Hepatocyte (in vitro differentiated cells): ENCODE results near the gene CWC15. TPM values are rescaled to one million over a fixed set of nuclear protein-coding genes. Genes with fewer than 3 reads are reported as not detected.

Source experiments
- DNase-seq: peaks from one replicate; pipeline ENCODE4 v3.0.0-alpha.2; 2016; ENCODE audit warnings: low spot score
- H2AFZ ChIP-seq: fragments of 200-600 bp; sonication (generic); 2 replicates; pipeline ENCODE4 v1.6.0; 2016; ENCODE audit warnings: antibody characterized with exemption, mild to moderate bottlenecking
- H3K27ac ChIP-seq: fragments of 200-600 bp; sonication (generic); 2 replicates; pipeline ENCODE4 v1.5.1; 2016; ENCODE audit warnings: mild to moderate bottlenecking
- H3K27me3 ChIP-seq: fragments of 200-600 bp; sonication (generic); 2 replicates; pipeline ENCODE4 v1.6.1; 2016
- H3K36me3 ChIP-seq: fragments of 200-600 bp; sonication (generic); replicated peaks from 2 replicates; pipeline ENCODE4 v1.5.1; 2016; ENCODE audit warnings: low read depth; ENCODE audit not compliant: insufficient read depth
- H3K4me1 ChIP-seq: fragments of 200-600 bp; sonication (generic); 2 replicates; pipeline ENCODE4 v1.5.1; 2016; ENCODE audit warnings: mild to moderate bottlenecking, moderate library complexity; ENCODE audit not compliant: insufficient read depth
- H3K4me2 ChIP-seq: fragments of 200-600 bp; sonication (generic); 2 replicates; pipeline ENCODE4 v1.6.0; 2016
- H3K4me3 ChIP-seq: fragments of 200-600 bp; sonication (generic); 2 replicates; pipeline ENCODE4 v1.5.1; 2016; ENCODE audit warnings: mild to moderate bottlenecking
- H3K79me2 ChIP-seq: fragments of 200-600 bp; sonication (generic); 2 replicates; pipeline ENCODE4 v1.6.0; 2017; ENCODE audit warnings: mild to moderate bottlenecking
- H3K9me2 ChIP-seq: fragments of 200-600 bp; sonication (generic); replicated peaks from 2 replicates; pipeline ENCODE4 v1.6.0; 2017; ENCODE audit warnings: mild to moderate bottlenecking; ENCODE audit not compliant: insufficient read depth
- H3K9me3 ChIP-seq: fragments of 200-600 bp; sonication (generic); 2 replicates; pipeline ENCODE4 v1.5.1; 2016; ENCODE audit warnings: low read depth, mild to moderate bottlenecking
- H4K20me1 ChIP-seq: fragments of 200-600 bp; sonication (generic); 2 replicates; pipeline ENCODE4 v1.6.0; 2016; ENCODE audit warnings: mild to moderate bottlenecking; ENCODE audit not compliant: insufficient read depth, poor library complexity, severe bottlenecking
- EZH2 ChIP-seq: fragments of 200-600 bp; sonication (generic); IDR thresholded peaks from 2 replicates; pipeline ENCODE4 v1.6.1; 2016; ENCODE audit warnings: antibody characterized with exemption, mild to moderate bottlenecking, borderline replicate concordance
- EZH2phosphoT487 ChIP-seq: fragments of 200-600 bp; sonication (generic); IDR thresholded peaks from one replicate; pipeline ENCODE4 v1.6.1; 2018; ENCODE audit warnings: antibody characterized with exemption, mild to moderate bottlenecking, low read depth, moderate library complexity; ENCODE audit not compliant: unreplicated experiment, severe bottlenecking
- WGBS: methylation state at CpG from one replicate; pipeline ENCODE4 v1.1.6; 2016; ENCODE audit warnings: low lambda C conversion rate; ENCODE audit errors: missing lambda C conversion rate; 5-methylcytosine and 5-hydroxymethylcytosine counted together
- polyA plus RNA-seq: library from polyadenylated mRNA; unstranded; fragments of >200 nt; fragmentation: Nextera tagmentation; extraction: Ambion mirVana; gene quantifications from 2 replicates; pipeline ENCODE4 v1.2.1, GENCODE V29; 2016
- total RNA-seq: library from RNA; depleted of rRNA; stranded (reverse); fragments of >200 nt; gene quantifications from 2 replicates; pipeline ENCODE4 v1.2.3, GENCODE V29; 2014
- TF ChIP-seq, protein P1 (sequence below): fragments of 200-600 bp; sonication (generic); IDR thresholded peaks from 2 replicates; pipeline ENCODE4 v1.5.1; 2016; ENCODE audit warnings: antibody characterized with exemption, mild to moderate bottlenecking; ENCODE audit not compliant: poor library complexity

The CWC15 gene
- total and polyA plus RNA-seq, 2 experiments from 2014 or later = 57.6 to 58.3 TPM

GRCh38 chr11:94948070-94948617 is 25.2 kb downstream of the CWC15 start:
- Histone ChIP-seq H3K79me2 (no peaks in the 10 kb centered on the region), H3K36me3 (no peaks in the 10 kb centered on the region), H3K27me3 (no peaks in the 10 kb centered on the region), H3K4me2 (peak overlapping the region; percentile 23), H3K4me1 (no peaks in the 10 kb centered on the region), H3K9me3 (no peaks in the 10 kb centered on the region), H4K20me1 (no peaks in the 10 kb centered on the region), H3K9me2 (no peaks in the 10 kb centered on the region), H2AFZ (no peak overlapping the region), H3K27ac (peak overlapping the region; percentile 4), H3K4me3 (no peak overlapping the region)
- no peak for TF ChIP-seq EZH2phosphoT487
- TF ChIP-seq, protein P1, sequence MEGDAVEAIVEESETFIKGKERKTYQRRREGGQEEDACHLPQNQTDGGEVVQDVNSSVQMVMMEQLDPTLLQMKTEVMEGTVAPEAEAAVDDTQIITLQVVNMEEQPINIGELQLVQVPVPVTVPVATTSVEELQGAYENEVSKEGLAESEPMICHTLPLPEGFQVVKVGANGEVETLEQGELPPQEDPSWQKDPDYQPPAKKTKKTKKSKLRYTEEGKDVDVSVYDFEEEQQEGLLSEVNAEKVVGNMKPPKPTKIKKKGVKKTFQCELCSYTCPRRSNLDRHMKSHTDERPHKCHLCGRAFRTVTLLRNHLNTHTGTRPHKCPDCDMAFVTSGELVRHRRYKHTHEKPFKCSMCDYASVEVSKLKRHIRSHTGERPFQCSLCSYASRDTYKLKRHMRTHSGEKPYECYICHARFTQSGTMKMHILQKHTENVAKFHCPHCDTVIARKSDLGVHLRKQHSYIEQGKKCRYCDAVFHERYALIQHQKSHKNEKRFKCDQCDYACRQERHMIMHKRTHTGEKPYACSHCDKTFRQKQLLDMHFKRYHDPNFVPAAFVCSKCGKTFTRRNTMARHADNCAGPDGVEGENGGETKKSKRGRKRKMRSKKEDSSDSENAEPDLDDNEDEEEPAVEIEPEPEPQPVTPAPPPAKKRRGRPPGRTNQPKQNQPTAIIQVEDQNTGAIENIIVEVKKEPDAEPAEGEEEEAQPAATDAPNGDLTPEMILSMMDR = no peak
- no peak for TF ChIP-seq EZH2
- no peak for DNase-seq
- 72% methylated on average over 4 of the region's 4 CpGs for WGBS

GRCh38 chr11:94946812-94947211 is 26.5 kb downstream of the CWC15 start:
- H2AFZ ChIP-seq = no peak overlapping the region
- H3K36me3 ChIP-seq = no peaks in the 10 kb centered on the region
- WGBS = 78% methylated on average over 4 of the region's 4 CpGs
- H3K27me3 ChIP-seq = no peaks in the 10 kb centered on the region
- H3K4me2 ChIP-seq = no peak overlapping the region
- no peak for TF ChIP-seq EZH2
- no peaks in the 10 kb centered on the region for H3K9me2 ChIP-seq
- H4K20me1 ChIP-seq = no peaks in the 10 kb centered on the region
- no peak overlapping the region for H3K27ac ChIP-seq
- H3K79me2 ChIP-seq = no peaks in the 10 kb centered on the region
- H3K4me1 ChIP-seq = no peaks in the 10 kb centered on the region
- H3K4me3 ChIP-seq = no peak overlapping the region
- H3K9me3 ChIP-seq = no peaks in the 10 kb centered on the region
- DNase-seq = no peak

- Histone ChIP-seq H3K27ac (no peak overlapping the region), H2AFZ (no peak overlapping the region), H3K4me2 (no peak overlapping the region), H3K4me1 (no peaks in the 10 kb centered on the region), H3K79me2 (no peaks in the 10 kb centered on the region), H3K27me3 (no peaks in the 10 kb centered on the region), H3K9me3 (no peaks in the 10 kb centered on the region), H3K4me3 (no peak overlapping the region), H3K36me3 (no peaks in the 10 kb centered on the region), H4K20me1 (no peaks in the 10 kb centered on the region), H3K9me2 (no peaks in the 10 kb centered on the region)
- 78% methylated on average over 4 of the region's 4 CpGs for WGBS
- DNase-seq = no peak
- no peak for TF ChIP-seq EZH2
- TF ChIP-seq EZH2phosphoT487 = no peak
- TF ChIP-seq, protein P1 = no peak
These were observed 32.2 kb downstream of the CWC15 start for GRCh38 chr11:94941131-94941530.

- H3K36me3 ChIP-seq = no peaks in the 10 kb centered on the region
- no peaks in the 10 kb centered on the region for H3K9me3 ChIP-seq
- H3K27ac ChIP-seq = no peak overlapping the region
- H2AFZ ChIP-seq = no peak overlapping the region
- no peaks in the 10 kb centered on the region for H3K4me1 ChIP-seq
- WGBS = 92% methylated on average over 2 of the region's 2 CpGs
- no peak for DNase-seq
- H3K79me2 ChIP-seq = no peaks in the 10 kb centered on the region
- TF ChIP-seq, protein P1 = no peak
- no peak overlapping the region for H3K4me3 ChIP-seq
- H3K27me3 ChIP-seq = no peaks in the 10 kb centered on the region
- H3K9me2 ChIP-seq = no peaks in the 10 kb centered on the region
- H4K20me1 ChIP-seq = no peaks in the 10 kb centered on the region
- no peak overlapping the region for H3K4me2 ChIP-seq
These were observed 34.0 kb downstream of the CWC15 start for GRCh38 chr11:94939346-94939745.
